Left ventricle myocardium inferior (tissue), 1 donor: Measurements from ENCODE around the gene NAV2. TPM values are rescaled to one million over a fixed set of nuclear protein-coding genes. Genes with fewer than 3 reads are reported as not detected.

Source experiments
- DNase-seq: peaks from one replicate; pipeline ENCODE4 v3.0.0-alpha.2; 2020
- H3K27ac ChIP-seq: fragments of 200-600 bp; replicated peaks from 2 replicates; pipeline ENCODE4 v1.8.0; 2021
- H3K27me3 ChIP-seq: fragments of 200-600 bp; 2 replicates; pipeline ENCODE4 v1.8.0; 2021; ENCODE audit warnings: low read depth
- H3K36me3 ChIP-seq: fragments of 200-600 bp; 2 replicates; pipeline ENCODE4 v1.8.0; 2021
- H3K4me1 ChIP-seq: fragments of 200-600 bp; 2 replicates; pipeline ENCODE4 v1.8.0; 2021
- H3K4me3 ChIP-seq: fragments of 200-600 bp; 2 replicates; pipeline ENCODE4 v1.8.0; 2021; ENCODE audit warnings: mild to moderate bottlenecking, moderate library complexity
- H3K9me3 ChIP-seq: fragments of 200-600 bp; replicated peaks from 2 replicates; pipeline ENCODE4 v1.8.0; 2021
- intact Hi-C: fragments of 100-400 bp; cut with micrococcal nuclease; formaldehyde crosslinking; loops from one replicate; pipeline ENCODE4 v1.11.0; 2022
- total RNA-seq: library from RNA; stranded (reverse); fragmentation: NEBNext Ultra II Directional; extraction: Animal tissue kit (Norgen Biotek cat#: 25700); gene quantifications from one replicate; pipeline ENCODE4 v1.2.1, GENCODE V29; 2021
- TF ChIP-seq, protein P1 (sequence below): fragments of 200-600 bp; IDR thresholded peaks from 2 replicates; pipeline ENCODE4 v1.8.0; 2021; ENCODE audit warnings: antibody characterized with exemption, mild to moderate bottlenecking, borderline replicate concordance
- donor health status: DM: no; HTN: yes; CAD: no; lungs with severe emphysema.

NAV2 gene
- total RNA-seq, 1 donor from 2014 or later = 14.3 TPM

- no peaks in the 10 kb centered on the region for H3K27me3 ChIP-seq
- H3K4me1 ChIP-seq = peaks cover 57% of the 10 kb centered on the region
- H3K27ac ChIP-seq = peak overlapping the region; percentile 90
- no peak for DNase-seq
- H3K36me3 ChIP-seq = peaks cover 28% of the 10 kb centered on the region
- no peaks in the 10 kb centered on the region for H3K9me3 ChIP-seq
- intact Hi-C loops = no loop called here
- TF ChIP-seq, protein P1, sequence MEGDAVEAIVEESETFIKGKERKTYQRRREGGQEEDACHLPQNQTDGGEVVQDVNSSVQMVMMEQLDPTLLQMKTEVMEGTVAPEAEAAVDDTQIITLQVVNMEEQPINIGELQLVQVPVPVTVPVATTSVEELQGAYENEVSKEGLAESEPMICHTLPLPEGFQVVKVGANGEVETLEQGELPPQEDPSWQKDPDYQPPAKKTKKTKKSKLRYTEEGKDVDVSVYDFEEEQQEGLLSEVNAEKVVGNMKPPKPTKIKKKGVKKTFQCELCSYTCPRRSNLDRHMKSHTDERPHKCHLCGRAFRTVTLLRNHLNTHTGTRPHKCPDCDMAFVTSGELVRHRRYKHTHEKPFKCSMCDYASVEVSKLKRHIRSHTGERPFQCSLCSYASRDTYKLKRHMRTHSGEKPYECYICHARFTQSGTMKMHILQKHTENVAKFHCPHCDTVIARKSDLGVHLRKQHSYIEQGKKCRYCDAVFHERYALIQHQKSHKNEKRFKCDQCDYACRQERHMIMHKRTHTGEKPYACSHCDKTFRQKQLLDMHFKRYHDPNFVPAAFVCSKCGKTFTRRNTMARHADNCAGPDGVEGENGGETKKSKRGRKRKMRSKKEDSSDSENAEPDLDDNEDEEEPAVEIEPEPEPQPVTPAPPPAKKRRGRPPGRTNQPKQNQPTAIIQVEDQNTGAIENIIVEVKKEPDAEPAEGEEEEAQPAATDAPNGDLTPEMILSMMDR = no peak
- H3K4me3 ChIP-seq = peak overlapping the region; percentile 68
These were observed 336.6 kb downstream of the NAV2 start for GRCh38 chr11:20049231-20049630.

- H3K27ac ChIP-seq = peak overlapping the region; percentile 90
- intact Hi-C loops = no loop called here
- H3K4me1 ChIP-seq = peaks cover 58% of the 10 kb centered on the region
- H3K27me3 ChIP-seq = no peaks in the 10 kb centered on the region
- peak overlapping the region; percentile 68 for H3K4me3 ChIP-seq
- H3K9me3 ChIP-seq = no peaks in the 10 kb centered on the region
- TF ChIP-seq, protein P1 = no peak
- DNase-seq = no peak
- H3K36me3 ChIP-seq = peaks cover 34% of the 10 kb centered on the region
These were observed 337.4 kb downstream of the NAV2 start for GRCh38 chr11:20050048-20050447.

DNA sequence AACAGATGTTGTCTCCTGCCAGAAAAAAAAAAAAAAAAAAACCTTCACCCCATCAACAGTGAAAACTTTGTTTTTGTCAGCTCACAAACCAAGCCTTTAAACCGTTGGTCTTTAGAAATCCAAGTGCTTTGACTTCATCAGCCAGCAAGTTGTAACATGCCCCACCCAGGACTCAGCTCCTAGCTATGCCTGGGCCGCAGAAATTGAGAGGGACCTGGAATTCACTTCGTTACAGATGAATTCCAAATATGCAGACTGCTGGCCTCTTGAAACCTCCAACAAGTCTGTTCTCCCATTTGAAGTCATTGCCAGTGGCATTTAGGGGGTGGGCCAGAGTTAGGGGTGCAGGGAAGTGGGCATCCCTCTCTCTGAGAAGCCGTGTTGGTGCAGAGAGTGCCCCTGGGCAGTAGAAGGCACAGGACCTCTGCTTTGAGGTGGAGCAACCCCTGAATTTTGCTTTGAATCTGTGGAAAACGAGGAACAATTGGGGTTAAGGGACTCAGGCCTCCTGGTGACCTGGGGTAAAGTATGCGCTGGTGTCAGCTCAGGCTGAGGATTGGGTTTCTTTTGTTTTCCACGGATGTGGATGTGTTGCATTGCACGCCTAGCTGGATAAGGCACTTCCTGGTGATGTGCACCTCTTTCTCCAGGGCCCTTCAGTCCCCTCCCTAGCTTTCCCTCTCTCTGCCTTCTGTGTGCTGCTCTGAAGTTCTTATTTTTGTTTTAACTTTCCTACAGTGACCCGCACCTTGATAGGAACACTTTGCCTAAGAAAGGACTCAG is 338.1 kb downstream of the NAV2 start:
- intact Hi-C loops = no loop called here
- Histone ChIP-seq H3K4me1 (peaks cover 61% of the 10 kb centered on the region), H3K9me3 (no peaks in the 10 kb centered on the region), H3K27me3 (no peaks in the 10 kb centered on the region), H3K36me3 (peaks cover 32% of the 10 kb centered on the region), H3K4me3 (no peak overlapping the region), H3K27ac (peak overlapping the region; percentile 90)
- no peak for DNase-seq
- TF ChIP-seq, protein P1 = no peak

DNA sequence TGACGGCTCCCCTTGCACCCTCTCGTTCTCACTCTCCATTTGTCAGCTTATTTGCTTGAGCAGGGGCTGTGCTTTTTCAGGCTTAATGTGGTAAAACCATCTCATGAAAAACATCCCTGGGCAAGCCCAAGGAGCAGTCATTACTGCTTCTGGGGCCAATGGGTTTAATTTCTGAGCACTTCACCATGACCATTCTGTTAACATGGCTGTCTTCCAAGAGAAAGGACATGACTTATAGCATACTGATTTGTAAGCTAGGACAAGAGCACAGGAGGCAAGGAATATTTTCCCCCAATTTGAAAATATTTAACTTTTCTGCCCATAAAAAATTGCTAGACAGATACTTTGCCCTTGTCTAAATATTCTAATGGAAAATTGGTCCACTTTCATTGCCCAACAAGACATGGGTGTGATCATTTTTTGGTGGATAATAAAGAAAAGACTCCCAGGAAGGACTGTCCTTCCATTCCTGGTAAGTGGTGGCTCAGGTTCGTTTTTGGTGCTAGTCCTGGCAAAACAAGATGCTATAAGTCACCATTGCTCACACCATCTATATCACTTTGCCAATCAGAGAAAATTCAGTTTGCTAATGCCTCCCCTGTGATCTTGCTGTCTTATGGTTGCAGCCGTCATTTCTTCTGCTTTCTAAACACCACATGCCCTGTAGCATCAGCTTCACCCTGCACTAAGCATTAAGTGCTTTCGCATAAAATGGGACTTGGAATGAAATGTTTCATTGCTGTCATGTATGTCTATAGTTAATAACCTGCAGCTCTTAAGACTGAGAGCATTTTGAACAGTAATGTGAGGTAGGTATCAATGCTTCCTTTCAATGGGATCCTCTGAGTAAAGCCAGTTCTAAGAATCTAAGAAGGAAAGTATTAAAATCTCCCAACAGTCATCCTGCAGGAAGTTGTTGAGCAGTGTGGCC is 339.1 kb downstream of the NAV2 start:
- DNase-seq = no peak
- Histone ChIP-seq H3K36me3 (peaks cover 37% of the 10 kb centered on the region), H3K27me3 (no peaks in the 10 kb centered on the region), H3K4me1 (peaks cover 68% of the 10 kb centered on the region), H3K27ac (peak overlapping the region; percentile 90), H3K4me3 (no peak overlapping the region), H3K9me3 (no peaks in the 10 kb centered on the region)
- TF ChIP-seq, protein P1 = no peak
- intact Hi-C loops = no loop called here

DNA sequence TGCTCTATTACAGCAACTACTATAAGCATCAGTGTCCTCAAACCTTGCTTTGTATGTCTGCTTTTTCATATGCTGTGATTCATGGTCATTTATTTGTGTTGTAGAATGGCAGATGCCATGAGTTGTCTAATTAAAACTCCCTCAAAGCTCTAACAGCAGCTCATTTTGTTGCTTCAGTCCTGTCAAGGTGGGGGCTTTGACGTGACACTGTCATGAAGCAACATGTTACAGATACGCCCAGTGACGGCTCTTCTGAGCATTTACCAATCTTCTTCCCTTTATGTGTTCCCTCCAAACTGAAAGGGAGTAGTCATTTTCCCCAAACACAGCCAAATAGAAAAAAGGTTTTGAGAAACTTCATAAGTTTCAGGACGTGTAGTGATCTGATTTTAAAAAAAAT is 340.9 kb downstream of the NAV2 start:
- no peak for DNase-seq
- intact Hi-C loops = no loop called here
- H3K27ac ChIP-seq = peak overlapping the region; percentile 77
- TF ChIP-seq, protein P1 = no peak
- H3K9me3 ChIP-seq = no peaks in the 10 kb centered on the region
- H3K27me3 ChIP-seq = no peaks in the 10 kb centered on the region
- no peak overlapping the region for H3K4me3 ChIP-seq
- H3K36me3 ChIP-seq = peaks cover 41% of the 10 kb centered on the region
- peaks cover 79% of the 10 kb centered on the region for H3K4me1 ChIP-seq
